ENCODE results near the gene ZDHHC17.
"Not testable (repeated sequence)": the region's sequence is repeated elsewhere in the genome, so short reads cannot be mapped to it uniquely, and the experiment has no call there.

ZDHHC17 gene

GRCh38 chr12:76766161-76766560, 2.2 kb downstream of the ZDHHC17 start:
- DNase-seq: no peak

- no peak for DNase-seq
Measured at GRCh38 chr12:76768576-76768975, 4.7 kb downstream of the ZDHHC17 start.

GRCh38 chr12:76777765-76778216, 13.9 kb downstream of the ZDHHC17 start:
- DNase-seq: no peak

- DNase-seq: no peak
Measured at GRCh38 chr12:76778364-76778763, 14.4 kb downstream of the ZDHHC17 start.

- DNase-seq: not testable (repeated sequence)
Measured at GRCh38 chr12:76779310-76779709, 15.4 kb downstream of the ZDHHC17 start.

- DNase-seq: no peak
Measured at GRCh38 chr12:76781321-76781720, 17.4 kb downstream of the ZDHHC17 start.

- DNase-seq: no peak
Measured at GRCh38 chr12:76782526-76782925, 18.6 kb downstream of the ZDHHC17 start.

GRCh38 chr12:76784600-76785051, 20.7 kb downstream of the ZDHHC17 start:
- peak; percentile 80 for DNase-seq

- no peak for DNase-seq
Measured at GRCh38 chr12:76785407-76785806, 21.5 kb downstream of the ZDHHC17 start.

- DNase-seq: no peak
Measured at GRCh38 chr12:76786986-76787385, 23.1 kb downstream of the ZDHHC17 start.

GRCh38 chr12:76787689-76788088, 23.8 kb downstream of the ZDHHC17 start:
- no peak for DNase-seq

GRCh38 chr12:76789335-76790050, 25.6 kb downstream of the ZDHHC17 start:
- no peak for DNase-seq

GRCh38 chr12:76790564-76791552, 26.9 kb downstream of the ZDHHC17 start:
- peak; percentile 9 for DNase-seq

- no peak for DNase-seq
Measured at GRCh38 chr12:76792828-76793227, 28.9 kb downstream of the ZDHHC17 start.

- DNase-seq: no peak
Measured at GRCh38 chr12:76798864-76799263, 34.9 kb downstream of the ZDHHC17 start.

GRCh38 chr12:76799362-76799761, 35.4 kb downstream of the ZDHHC17 start:
- no peak for DNase-seq

GRCh38 chr12:76802060-76802459, 38.1 kb downstream of the ZDHHC17 start:
- DNase-seq: no peak

GRCh38 chr12:76804435-76804976, 40.6 kb downstream of the ZDHHC17 start:
- DNase-seq: no peak

- no peak for DNase-seq
Measured at GRCh38 chr12:76810671-76811419, 46.9 kb downstream of the ZDHHC17 start.

GRCh38 chr12:76811976-76812375, 48.1 kb downstream of the ZDHHC17 start:
- DNase-seq: no peak

- DNase-seq: peak; percentile 37
Measured at GRCh38 chr12:76813265-76813664, 49.4 kb downstream of the ZDHHC17 start.

GRCh38 chr12:76813972-76814371, 50.1 kb downstream of the ZDHHC17 start:
- DNase-seq: no peak
